ENCODE data around the gene AADACL3.
"Not testable (repeated sequence)": the region's sequence is repeated elsewhere in the genome, so short reads cannot be mapped to it uniquely, and the experiment has no call there.

AADACL3 gene, protein sequence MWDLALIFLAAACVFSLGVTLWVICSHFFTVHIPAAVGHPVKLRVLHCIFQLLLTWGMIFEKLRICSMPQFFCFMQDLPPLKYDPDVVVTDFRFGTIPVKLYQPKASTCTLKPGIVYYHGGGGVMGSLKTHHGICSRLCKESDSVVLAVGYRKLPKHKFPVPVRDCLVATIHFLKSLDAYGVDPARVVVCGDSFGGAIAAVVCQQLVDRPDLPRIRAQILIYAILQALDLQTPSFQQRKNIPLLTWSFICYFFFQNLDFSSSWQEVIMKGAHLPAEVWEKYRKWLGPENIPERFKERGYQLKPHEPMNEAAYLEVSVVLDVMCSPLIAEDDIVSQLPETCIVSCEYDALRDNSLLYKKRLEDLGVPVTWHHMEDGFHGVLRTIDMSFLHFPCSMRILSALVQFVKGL

DNA sequence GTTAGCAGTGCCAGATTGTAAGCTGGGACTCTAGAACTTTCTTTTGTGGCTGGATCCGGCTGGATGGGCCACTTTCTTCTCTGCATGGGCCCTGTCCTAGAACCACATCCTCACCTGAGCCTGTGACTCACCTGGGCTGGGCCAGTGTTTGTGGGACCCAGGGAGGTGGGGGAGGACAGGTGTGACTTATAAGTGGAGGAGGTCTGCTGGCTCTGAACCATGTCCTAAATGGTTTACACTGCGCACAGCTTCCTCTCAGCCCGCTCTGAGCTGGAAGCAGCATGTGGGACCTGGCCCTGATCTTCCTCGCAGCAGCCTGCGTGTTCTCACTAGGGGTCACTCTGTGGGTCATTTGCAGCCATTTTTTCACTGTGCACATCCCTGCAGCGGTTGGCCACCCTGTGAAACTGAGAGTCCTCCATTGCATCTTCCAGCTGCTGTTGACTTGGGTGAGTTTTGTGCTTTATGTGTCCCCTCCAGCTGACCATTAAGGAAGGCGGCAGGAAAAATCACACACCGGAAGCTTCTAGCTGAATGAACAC is at the start of gene AADACL3:
Gene AADACL3 (plus strand): TSS at position 215 of the 542 bp plus-strand sequence. CDS start 67 bp downstream, at position 282.
- DNase-seq (ENCODE audit: low read depth): no peak

DNA sequence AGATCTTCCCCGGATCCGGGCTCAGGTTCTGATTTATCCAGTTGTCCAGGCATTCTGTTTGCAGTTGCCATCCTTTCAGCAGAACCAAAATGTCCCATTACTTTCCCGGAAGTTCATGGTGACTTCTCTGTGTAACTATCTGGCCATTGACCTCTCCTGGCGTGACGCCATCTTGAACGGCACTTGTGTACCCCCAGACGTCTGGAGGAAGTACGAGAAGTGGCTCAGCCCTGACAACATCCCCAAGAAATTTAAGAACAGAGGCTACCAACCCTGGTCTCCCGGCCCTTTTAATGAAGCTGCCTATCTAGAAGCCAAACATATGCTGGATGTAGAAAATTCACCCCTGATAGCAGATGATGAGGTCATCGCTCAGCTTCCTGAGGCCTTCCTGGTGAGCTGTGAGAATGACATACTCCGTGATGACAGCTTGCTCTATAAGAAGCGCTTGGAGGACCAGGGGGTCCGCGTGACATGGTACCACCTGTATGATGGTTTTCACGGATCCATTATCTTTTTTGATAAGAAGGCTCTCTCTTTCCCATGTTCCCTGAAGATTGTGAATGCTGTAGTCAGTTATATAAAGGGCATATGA is 49.7 kb upstream of the AADACL3 start:
- no peak for DNase-seq (ENCODE audit: low read depth)

DNA sequence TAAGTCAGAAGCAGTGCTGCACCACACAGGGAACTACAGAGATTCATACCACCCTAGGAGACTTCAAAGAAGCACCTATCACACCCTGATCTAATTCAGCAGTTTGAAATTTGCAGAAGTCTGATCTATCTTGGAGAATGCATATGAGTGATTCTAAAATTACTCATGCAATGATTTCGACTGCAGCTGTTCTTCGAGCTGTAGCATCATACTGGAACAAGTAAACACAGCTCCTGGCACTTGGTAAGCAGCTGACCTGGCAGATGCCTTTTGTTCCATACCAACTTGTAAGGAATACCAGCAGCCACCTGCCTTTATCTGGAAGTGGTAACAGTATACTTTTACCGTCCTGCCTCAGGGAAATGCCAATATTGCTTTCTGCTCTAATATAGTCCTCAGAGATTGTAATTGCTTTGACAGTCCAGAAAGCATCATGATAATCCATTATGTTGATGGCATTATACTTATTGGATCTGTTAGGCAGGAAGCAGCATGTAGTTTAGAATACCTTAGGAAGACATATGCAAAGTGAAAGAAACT is 46.3 kb upstream of the AADACL3 start:
- no peak for DNase-seq (ENCODE audit: low read depth)

DNA sequence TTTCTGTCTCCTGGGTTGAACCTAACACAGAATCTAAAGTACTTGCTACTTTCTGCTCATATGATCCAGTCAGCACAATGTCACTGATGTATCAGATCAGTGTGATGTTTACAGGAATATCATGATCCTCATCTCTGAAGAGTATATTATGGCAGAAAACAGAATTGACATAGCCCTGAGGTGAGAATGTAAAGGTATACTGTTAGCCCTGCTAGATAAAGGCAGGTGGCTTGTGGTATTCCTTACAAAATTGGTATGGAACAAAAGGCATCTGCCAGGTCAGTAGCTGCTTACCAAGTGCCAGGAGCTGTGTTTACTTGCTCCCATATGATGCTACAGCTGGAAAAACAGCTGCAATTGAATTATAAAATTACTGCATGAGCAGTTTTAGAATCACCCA is 41.6 kb upstream of the AADACL3 start:
- DNase-seq (ENCODE audit: low read depth): no peak

DNA sequence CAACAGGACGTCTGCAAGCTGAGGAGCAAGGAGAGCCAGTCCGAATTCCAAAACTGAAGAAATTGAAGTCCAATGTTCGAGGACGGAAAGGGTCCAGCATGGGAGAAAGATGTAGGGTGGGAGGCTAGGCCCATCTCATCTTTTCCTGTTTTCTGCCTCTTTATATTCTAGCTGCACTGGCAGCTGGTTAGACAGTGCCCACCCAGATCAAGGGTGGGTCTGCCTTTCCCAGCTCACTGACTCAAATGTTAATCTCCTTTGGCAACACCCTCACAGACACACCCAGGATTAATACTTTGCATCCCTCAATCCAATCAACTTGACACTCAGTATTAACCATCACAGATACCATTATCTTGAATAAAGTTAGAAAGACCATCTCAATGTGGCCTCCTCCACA is 39.8 kb upstream of the AADACL3 start:
- not testable (repeated sequence) for DNase-seq (ENCODE audit: low read depth)

DNA sequence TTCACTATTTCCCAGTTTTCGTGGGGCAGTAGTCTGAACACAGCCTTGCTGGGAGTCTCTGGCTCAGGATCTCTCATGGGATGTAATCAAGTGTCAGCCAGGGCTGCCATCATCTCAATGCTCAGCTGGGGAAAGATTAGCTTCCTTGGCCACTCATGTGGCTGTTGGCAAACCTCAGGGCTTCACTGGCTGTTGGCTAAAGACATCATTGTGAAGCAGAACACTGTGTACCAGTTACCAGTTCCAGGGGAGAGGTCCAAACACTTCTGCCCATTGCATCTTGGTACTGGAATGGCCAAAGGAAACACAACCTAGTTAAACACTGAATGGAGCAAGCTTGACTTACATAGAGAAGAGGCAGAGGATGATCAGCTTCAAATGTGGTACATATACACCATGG is 38.3 kb upstream of the AADACL3 start:
- no peak for DNase-seq (ENCODE audit: low read depth)

DNA sequence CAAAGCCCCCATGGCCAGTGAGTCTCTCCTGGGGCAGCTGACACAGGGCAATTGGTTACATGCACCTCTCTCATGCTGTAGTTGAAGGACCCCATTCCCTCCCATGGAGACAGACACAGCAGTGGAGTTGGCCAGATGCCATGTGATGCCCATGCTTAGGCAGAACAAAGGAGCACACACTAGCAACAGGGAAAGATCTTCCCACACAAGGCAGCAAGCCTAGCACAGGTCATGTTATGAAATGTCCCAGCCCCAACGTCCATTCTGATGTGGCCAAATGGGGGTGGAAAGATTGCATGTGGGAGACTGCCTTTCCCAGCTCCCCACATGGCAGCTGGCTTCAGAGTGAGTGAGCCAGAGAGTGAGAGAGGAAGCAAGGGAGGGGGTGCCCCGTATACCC is 37.6 kb upstream of the AADACL3 start:
- DNase-seq (ENCODE audit: low read depth): no peak

DNA sequence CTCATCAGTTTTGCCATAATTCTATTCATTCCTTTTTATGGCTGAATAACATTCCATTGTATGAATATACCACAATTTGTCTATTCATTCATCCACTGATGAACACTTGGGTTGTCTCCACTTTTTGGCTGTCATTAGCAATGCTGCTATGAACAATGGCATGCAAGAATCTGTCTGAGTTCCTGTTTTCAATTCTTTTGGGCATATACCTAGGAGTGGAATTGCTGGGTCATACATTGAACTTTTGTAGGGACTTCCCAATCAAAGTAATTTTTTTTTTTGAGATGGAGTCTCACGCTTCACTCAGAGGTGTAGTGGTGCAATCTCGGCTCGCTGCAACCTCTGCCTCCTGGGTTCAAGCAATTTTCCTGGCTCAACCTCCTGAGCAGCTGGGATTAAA is 37.1 kb upstream of the AADACL3 start:
- no peak for DNase-seq (ENCODE audit: low read depth)

DNA sequence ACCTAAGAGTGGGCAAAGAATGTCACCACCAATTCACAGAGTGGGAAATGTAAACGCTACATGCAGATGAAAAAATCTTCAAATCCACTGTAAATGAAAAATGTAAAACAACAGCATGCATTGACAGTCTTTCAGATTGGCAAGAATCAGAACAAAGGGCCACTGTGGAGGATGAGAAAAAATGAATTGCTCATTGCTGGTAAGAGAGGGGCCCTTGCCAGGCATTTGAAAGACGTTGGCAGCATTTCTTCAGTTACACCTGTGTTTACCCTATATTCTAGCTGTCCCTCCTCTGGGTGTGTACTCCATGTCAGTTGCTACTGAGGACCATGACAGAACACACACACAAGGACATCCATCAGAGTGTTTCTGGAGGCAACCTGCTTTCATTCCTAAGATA is 25.8 kb upstream of the AADACL3 start:
- DNase-seq (ENCODE audit: low read depth): no peak

DNA sequence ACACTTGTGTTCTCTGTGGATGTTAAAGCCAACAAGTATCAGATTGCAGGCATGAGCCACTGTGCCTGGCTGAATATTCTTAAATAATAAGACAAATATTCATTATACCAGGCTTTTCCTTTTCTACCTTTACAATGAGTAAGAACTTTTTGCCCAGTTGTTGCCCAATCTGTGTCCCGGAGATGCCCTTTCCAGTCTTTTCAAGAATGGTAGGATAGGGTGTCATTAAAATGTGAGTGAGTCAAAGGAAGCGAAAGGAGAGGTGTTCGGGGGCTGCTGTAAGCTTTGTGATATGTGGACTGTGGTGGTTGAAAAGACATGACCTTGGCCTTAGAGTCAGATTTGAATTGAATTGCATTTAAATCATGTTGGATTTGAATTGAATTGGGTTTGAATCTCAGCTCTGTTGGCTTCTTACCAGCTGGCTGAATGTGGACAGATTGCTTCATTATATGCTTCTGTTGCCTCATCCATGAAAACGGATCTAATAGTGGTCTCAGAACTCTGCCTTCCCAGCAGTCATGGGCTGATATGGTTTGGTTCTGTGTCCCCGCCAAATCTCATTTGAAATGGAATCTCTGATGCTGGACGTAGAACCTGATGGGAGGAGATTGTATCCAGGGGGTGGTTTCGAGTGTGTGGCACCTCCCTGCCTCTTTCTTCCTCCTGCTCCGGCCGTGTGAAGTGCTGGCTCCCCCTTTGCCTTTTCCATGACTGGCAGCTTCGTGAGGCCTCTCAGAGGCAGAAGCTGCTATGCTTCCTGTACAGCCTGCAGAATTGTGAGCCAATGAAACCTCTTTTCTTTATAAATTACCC is 22.7 kb upstream of the AADACL3 start:
- DNase-seq (ENCODE audit: low read depth): no peak

DNA sequence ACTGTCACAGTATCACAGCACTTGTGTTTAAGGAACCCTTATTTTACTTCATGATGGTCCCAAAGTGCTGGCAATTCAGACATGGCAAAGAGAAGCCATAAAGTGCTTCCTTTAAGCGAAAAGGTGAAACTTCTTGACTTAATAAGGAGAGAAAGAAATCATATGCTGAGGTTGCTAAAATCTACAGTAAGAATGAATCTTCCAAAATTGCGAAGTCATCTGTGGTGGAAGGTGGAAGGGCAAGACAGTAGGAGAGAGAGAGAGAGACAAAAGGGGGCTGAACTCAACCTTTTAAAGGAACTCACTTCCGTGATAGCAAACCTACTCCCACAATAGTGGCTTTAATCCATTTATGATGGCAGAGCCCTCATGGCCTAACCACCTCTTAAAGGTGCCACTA is 19.3 kb upstream of the AADACL3 start:
- DNase-seq (ENCODE audit: low read depth): no peak

DNA sequence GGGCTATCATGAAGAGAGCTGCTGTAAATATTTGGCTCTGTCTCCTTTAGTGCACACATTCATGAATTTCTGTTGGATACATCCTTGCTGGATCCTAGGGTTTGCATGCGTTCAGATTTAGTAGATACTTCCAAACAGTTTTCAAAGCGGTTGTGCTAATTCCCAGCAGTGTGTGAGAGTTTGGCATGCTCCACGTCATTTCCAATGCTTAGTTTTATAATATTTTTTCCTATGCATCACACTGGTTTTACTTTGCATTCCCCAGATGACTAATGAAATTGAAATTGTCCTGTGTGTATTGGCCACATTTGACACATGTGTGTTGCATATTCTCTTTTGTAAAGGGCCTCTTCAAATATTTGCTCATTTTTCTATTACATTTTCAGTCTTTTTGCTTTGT is 18.5 kb upstream of the AADACL3 start:
- DNase-seq (ENCODE audit: low read depth): no peak

DNA sequence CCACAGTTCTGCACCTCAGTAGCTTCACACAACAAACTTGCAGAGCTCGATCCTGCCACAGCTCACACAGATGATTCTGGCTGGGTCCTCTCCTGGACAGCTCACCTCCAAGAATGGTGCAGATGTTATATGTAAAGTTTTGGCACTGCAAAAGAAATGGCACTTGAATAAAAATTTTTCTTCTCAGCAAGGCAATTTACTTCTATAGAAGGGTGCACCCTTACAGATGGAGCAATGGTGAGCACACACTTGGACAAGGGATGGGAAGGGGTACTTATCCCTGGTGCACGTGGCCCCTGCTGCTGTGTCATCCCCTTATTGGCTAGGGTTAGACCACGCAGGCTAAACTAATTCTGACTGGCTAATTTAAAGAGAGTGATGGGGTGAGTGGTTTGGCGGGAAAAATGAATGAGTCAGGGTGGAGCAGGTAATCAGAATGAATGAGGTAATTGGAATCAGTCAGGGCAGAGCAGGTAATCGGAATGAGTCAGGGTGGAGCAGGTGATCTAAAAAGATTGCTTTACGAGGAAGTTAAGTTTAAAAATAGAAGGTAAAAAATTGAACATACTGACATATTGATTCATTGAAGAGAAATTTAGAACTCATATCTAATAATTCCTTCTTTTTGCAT is 12.0 kb upstream of the AADACL3 start:
- DNase-seq (ENCODE audit: low read depth): no peak

DNA sequence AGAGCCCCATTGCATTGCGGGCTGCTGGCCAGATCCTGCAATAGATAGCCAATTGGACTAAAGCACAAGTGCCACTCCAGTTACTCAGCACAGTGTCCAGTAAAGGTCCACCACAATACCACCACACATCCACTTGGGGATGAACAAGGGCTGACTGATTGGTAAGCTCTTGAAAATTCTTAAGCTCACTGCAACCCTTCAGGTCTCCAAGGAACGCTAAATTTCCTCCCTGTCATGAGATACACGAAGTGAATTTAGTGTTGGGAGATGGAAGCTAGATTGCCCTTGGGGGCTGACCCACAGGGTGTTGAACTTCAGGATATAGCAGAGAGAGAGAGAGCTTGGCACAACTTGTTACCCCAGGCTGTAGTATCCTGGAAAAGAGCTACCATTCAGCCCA is 9.8 kb upstream of the AADACL3 start:
- no peak for DNase-seq (ENCODE audit: low read depth)

DNA sequence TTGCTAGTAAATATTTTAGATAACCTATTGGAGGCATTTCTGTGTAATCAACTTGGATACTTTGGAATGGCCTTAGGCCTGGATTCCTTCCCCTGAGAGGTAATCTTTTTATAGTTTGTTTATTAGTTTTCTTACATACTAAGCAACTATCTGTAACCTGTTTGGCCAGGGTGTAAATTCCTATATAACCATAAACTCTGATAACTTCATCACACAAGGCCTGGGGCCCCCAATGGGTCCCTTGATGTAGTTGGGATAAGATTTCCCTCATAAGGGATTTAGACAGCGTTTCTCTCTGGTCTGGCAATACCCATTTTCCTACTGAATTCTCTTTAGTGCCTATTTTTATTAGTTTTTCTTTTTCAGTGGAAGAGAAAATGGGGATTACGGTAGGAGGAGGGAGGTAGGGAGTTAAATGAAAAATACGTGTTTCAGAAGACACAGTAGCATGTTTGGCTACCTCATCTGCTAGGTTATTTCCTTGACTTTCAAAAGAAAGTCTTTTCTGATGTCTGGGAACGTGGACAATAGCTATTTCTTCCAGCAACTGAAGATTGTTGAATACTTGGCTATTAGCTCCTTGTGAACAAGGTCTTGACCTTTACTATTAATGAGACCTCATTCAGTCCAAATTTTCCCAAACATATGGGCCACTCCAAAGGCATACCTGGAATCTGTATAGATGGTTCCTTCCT is 7.4 kb upstream of the AADACL3 start:
- no peak for DNase-seq (ENCODE audit: low read depth)

DNA sequence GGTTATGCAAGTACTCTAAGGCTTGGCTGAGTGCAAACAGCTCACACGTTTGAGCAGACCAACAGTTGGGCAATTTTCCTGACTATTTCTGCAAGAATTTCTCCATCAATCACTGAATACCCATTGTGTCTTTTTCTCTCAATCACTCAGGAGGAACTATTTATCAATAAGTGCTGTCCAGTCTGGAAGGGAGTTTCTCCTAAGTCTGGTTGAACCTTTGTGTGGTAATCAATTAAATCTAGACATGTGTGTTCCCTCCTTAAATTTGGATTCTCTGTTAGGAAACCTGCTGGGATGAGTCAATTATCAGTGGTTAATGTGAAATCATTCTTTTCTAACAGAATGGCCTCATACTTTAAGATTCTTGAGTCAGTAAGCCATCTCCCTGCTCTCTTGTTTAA is 6.8 kb upstream of the AADACL3 start:
- no peak for DNase-seq (ENCODE audit: low read depth)

DNA sequence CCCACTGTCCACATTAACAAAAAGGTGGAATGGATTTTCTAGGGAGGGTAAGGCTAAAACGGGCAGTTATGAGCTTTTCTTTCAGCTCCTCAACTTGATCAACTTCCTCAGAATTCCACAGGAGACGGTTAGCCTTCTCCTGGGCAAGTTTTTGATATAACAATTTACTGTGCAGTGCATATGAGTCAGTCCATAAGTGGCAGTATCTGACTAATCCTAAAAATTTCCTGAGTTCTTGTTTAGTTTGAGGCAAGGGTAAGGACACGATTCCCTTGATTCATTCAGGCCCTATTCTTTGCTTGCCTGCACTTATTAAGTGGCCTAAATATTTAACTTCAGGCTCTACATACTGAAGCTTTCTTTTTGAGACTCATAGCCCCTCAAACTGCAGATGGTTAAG is 6.2 kb upstream of the AADACL3 start:
- DNase-seq (ENCODE audit: low read depth): no peak

DNA sequence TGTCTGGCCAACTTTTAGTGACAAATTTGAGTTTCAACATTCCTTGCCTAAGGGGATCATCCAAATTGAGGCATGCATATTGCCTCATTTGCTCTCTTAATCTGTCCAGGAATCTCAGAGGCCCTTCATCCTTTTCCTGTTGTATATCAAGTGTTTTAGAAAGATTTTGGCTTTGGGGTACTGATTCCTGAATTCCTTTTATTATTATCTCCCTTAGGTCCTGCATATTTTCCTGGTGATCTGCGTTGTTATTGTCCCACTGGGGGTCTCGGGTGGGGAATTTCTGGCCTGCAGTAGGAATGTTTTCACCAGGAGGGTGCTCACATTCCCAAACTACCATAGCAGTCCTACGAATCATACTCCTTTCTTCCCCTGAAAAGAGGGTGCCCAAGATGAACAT is 4.4 kb upstream of the AADACL3 start:
- no peak for DNase-seq (ENCODE audit: low read depth)

DNA sequence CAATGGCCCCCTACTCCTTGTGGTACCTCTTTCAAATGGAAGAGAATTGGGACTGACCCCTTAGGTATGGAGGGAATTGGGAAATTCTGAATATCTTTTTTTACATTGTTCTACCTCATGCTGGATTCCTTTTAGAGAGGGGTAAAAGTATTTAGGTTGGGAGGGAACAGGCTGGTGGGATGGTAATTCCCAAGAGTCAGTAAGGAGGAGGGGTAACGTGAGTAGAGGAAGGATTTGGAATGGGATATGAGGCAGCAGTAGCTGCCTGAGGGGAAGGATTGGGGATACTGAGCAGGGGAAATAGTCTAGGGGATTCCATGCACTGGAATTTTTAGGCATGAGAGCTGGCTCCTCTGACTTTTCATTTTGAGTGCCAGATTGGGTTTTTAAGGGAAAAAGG is 3.8 kb upstream of the AADACL3 start:
- no peak for DNase-seq (ENCODE audit: low read depth)

DNA sequence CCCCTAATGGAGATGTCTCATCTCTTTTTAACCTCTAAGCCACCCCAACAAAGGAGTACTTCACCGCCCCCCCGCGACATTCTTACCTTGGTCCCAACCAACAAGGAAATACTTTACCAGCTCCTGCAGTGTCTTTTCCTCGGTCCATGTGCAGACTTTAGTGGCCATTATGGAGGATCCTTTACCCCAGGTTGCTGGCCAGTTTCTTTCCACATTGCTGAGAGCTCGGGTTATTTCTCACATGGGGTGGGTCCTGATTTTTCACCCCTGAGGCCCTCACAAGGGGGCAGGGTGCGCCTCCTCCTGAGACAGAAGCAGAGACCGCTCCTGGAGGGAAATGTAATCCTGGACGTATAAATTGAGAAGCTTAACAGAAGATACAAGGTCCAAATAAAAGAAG is 3.0 kb upstream of the AADACL3 start:
- DNase-seq (ENCODE audit: low read depth): no peak

DNA sequence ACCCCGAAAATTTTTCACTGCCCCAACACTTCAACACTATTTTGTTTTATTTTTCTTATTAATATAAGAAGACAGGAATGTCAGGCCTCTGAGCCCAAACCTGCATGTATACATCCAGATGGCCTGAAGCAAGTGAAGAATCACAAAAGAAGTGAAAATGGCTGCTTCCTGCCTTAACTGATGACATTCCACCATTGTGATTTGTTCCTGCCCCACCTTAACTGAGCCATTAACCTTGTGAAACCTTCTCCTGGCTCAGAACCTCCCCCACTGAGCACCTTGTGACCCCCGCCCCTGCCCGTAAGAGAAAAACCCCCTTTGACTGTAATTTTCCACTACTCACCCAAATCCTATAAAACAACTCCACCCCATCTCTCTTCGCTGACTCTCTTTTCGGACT is 2.3 kb upstream of the AADACL3 start:
- DNase-seq (ENCODE audit: low read depth): not testable (repeated sequence)

All from CMK (cell line).